ENCODE measurements around the gene SMIM43. TPM values are rescaled to one million over a fixed set of nuclear protein-coding genes. Genes with fewer than 3 reads are reported as not detected.

SMIM43 gene
- total and polyA plus RNA-seq, 2 donors (not counting 1 experiment from before 2014, with no cell fraction given), result not detected

DNA sequence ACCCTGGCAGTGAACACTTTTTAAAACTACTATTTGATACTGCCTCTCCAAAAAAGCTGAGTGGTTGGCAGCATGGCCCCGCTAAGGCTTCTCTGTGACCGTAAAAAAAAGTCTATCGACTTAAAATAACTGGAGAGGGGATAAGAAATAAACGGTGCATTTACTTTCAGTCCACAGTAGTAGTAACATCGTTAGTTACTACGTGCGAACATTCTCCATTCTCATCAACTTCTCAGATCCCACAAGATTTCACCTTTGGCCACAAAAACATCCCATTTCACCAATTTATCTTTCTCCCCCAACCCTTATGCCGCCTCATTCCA is 35.6 kb upstream of the SMIM43 start:
- WGBS (ENCODE audit: insufficient coverage), result 60% methylated on average over 2 of the region's 8 CpGs
- ATAC-seq (ENCODE audit: low read depth) (peak; percentile 46), DNase-seq (no peak)
- H3K4me3 ChIP-seq (ENCODE audit: control extremely low read depth in 1 of 5, extremely low read depth in 1 of 5, insufficient read depth in 1 of 5, low read depth in 2 of 5, low read length in 4 of 5), result peak overlapping the region; percentile 64 to 99 (median 93)
- H2AFZ ChIP-seq (ENCODE audit: insufficient read depth, low read depth, low read length, poor library complexity, severe bottlenecking), result peak overlapping the region; percentile 96
- peak overlapping the region; percentile 97 for H3K9ac ChIP-seq (ENCODE audit: low read length)
- H3K36me3 ChIP-seq (replicated peaks in 1 of 2; ENCODE audit: control extremely low read depth in 1 of 2, control insufficient read depth in 1 of 2, extremely low read depth in 1 of 2, insufficient read depth in 2 of 2, low read length in 1 of 2), result peaks cover 1 to 24% of the 10 kb centered on the region in 2 experiments
- CTCF ChIA-PET, result no interaction called here
- POLR2A ChIA-PET, result interaction anchor here (1.3 kb wide), 1 partner anchor 24 kb away, joined by 7 read pairs; the partner anchor contains the start of gene CCNA2
- Mint-ChIP-seq H3K4me3 (peak overlapping the region; percentile 96), H3K27ac (peak overlapping the region; percentile 98), H3K4me1 (peaks cover 39% of the 10 kb centered on the region), H3K27me3 (no peaks in the 10 kb centered on the region), H3K9me3 (ENCODE audit: insufficient read depth) (no peaks in the 10 kb centered on the region)
- no peaks in the 10 kb centered on the region for H3K9me3 ChIP-seq (ENCODE audit: control extremely low read depth in 1 of 3, control insufficient read depth in 2 of 3, insufficient read depth in 1 of 3, low read length in 2 of 3)
- intact Hi-C loops (cut with micrococcal nuclease), result loop anchor here (1.0 to 5.0 kb wide), 3 partner anchors 103 to 932 kb away; partner anchors contain the start of genes BBS12 and BLTP1
- TF ChIP-seq, protein P1, sequence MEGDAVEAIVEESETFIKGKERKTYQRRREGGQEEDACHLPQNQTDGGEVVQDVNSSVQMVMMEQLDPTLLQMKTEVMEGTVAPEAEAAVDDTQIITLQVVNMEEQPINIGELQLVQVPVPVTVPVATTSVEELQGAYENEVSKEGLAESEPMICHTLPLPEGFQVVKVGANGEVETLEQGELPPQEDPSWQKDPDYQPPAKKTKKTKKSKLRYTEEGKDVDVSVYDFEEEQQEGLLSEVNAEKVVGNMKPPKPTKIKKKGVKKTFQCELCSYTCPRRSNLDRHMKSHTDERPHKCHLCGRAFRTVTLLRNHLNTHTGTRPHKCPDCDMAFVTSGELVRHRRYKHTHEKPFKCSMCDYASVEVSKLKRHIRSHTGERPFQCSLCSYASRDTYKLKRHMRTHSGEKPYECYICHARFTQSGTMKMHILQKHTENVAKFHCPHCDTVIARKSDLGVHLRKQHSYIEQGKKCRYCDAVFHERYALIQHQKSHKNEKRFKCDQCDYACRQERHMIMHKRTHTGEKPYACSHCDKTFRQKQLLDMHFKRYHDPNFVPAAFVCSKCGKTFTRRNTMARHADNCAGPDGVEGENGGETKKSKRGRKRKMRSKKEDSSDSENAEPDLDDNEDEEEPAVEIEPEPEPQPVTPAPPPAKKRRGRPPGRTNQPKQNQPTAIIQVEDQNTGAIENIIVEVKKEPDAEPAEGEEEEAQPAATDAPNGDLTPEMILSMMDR (IDR thresholded peaks at IDR 0.05), result no peak
- TF ChIP-seq EZH2 (IDR thresholded peaks at IDR 0.05; ENCODE audit: borderline replicate concordance, insufficient read depth, low read depth, low read length, poor library complexity, severe bottlenecking), result no peak
- H3K4me1 ChIP-seq (ENCODE audit: control insufficient read depth in 2 of 2, insufficient read depth in 2 of 2, low read length in 2 of 2), result peaks cover 8 to 15% of the 10 kb centered on the region in 2 donors
- H3K27ac ChIP-seq (ENCODE audit: low read length in 2 of 2), result peak overlapping the region; percentile 88 to 97
- H3K27me3 ChIP-seq (replicated peaks in 1 of 4; ENCODE audit: control extremely low read depth in 1 of 4, control insufficient read depth in 3 of 4, insufficient read depth in 4 of 4, low read length in 3 of 4), result no peaks in the 10 kb centered on the region
- H3K4me2 ChIP-seq (replicated peaks; ENCODE audit: low read depth, low read length, poor library complexity, severe bottlenecking), result peak overlapping the region; percentile 81
- no peaks in the 10 kb centered on the region for H4K20me1 ChIP-seq (ENCODE audit: control insufficient read depth, insufficient read depth, low read length, poor library complexity, severe bottlenecking)
- peaks cover 14% of the 10 kb centered on the region for H3K79me2 ChIP-seq (ENCODE audit: control insufficient read depth, insufficient read depth, low read length)

DNA sequence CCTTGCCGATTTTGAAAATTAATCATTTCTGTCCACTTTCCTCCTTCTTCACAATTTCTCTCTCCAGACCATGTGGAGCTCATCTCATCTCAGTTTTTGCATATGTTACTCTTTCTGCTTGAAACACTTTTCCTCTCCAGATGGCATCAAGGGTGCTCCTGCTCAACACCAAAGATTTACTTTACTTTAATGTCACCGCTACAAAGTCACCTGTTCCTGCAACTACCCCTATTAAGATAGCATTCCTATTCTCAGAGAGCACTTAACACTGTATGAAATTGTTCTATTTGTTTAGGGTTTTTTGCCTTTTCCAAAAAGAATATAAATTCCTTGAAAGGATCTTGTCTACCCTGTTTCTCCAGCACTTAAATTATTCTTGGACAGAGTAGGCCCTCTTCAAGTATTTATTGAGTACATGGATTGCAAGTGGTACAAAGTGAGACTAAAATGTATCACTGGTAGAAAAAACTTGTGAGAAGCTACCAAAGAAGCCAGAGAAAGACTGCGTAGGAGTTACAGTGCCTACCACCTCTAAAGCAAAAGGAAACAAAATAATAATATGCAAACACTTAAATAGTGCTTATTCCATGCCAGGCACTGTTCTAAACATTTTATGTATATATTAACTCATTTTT is 35.0 kb upstream of the SMIM43 start:
- H3K4me3 Mint-ChIP-seq, result peak overlapping the region; percentile 96
- WGBS (ENCODE audit: insufficient coverage), result no CpG with 5 or more reads among the region's 3 CpGs
- H3K27me3 ChIP-seq (replicated peaks in 1 of 4; ENCODE audit: control extremely low read depth in 1 of 4, control insufficient read depth in 3 of 4, insufficient read depth in 4 of 4, low read length in 3 of 4), result no peaks in the 10 kb centered on the region
- H3K9me3 Mint-ChIP-seq (ENCODE audit: insufficient read depth), result no peaks in the 10 kb centered on the region
- DNase-seq, result no peak
- intact Hi-C loops (cut with micrococcal nuclease), result loop anchor here (1.0 to 5.0 kb wide), 3 partner anchors 103 to 932 kb away; partner anchors contain the start of genes BBS12 and BLTP1
- peaks cover 1 to 20% of the 10 kb centered on the region in 2 experiments for H3K36me3 ChIP-seq (replicated peaks in 1 of 2; ENCODE audit: control extremely low read depth in 1 of 2, control insufficient read depth in 1 of 2, extremely low read depth in 1 of 2, insufficient read depth in 2 of 2, low read length in 1 of 2)
- ChIA-PET CTCF (no interaction called here), POLR2A (no interaction called here)
- H3K4me1 ChIP-seq (ENCODE audit: control insufficient read depth in 2 of 2, insufficient read depth in 2 of 2, low read length in 2 of 2), result peaks cover 8 to 15% of the 10 kb centered on the region in 2 donors
- TF ChIP-seq EZH2 (IDR thresholded peaks at IDR 0.05; ENCODE audit: borderline replicate concordance, insufficient read depth, low read depth, low read length, poor library complexity, severe bottlenecking), result no peak
- TF ChIP-seq, protein P1 (IDR thresholded peaks at IDR 0.05), result no peak
- no peaks in the 10 kb centered on the region for H3K27me3 Mint-ChIP-seq
- H3K79me2 ChIP-seq (ENCODE audit: control insufficient read depth, insufficient read depth, low read length), result peaks cover 12% of the 10 kb centered on the region
- H3K4me2 ChIP-seq (replicated peaks; ENCODE audit: low read depth, low read length, poor library complexity, severe bottlenecking), result peak overlapping the region; percentile 81
- peak overlapping the region; percentile 96 for H2AFZ ChIP-seq (ENCODE audit: insufficient read depth, low read depth, low read length, poor library complexity, severe bottlenecking)
- H3K4me1 Mint-ChIP-seq, result peaks cover 39% of the 10 kb centered on the region
- peak overlapping the region; percentile 98 for H3K27ac Mint-ChIP-seq
- ATAC-seq (ENCODE audit: low read depth), result no peak
- no peak overlapping the region for H3K9ac ChIP-seq (ENCODE audit: low read length)
- H4K20me1 ChIP-seq (ENCODE audit: control insufficient read depth, insufficient read depth, low read length, poor library complexity, severe bottlenecking), result no peaks in the 10 kb centered on the region
- H3K27ac ChIP-seq (ENCODE audit: low read length in 2 of 2), result peak overlapping the region; percentile 88 to 97
- H3K9me3 ChIP-seq (ENCODE audit: control extremely low read depth in 1 of 3, control insufficient read depth in 2 of 3, insufficient read depth in 1 of 3, low read length in 2 of 3), result no peaks in the 10 kb centered on the region
- no peak overlapping the region for H3K4me3 ChIP-seq (ENCODE audit: control extremely low read depth in 1 of 5, extremely low read depth in 1 of 5, insufficient read depth in 1 of 5, low read depth in 2 of 5, low read length in 4 of 5)

All from B cell (primary cell).